Measurements from ENCODE around the gene CFDP1. TPM values are rescaled to one million over a fixed set of nuclear protein-coding genes. Genes with fewer than 3 reads are reported as not detected.

Gene CFDP1
- total RNA-seq (49.6 and 53.8 TPM in 2 replicates), polyA plus RNA-seq (12.0 and 17.8 TPM in 2 replicates), polyA minus RNA-seq (12.9 and 22.5 TPM in 2 replicates), Bru-seq, nascent RNA (percentile 81 among the genes with signal in this experiment), BruChase-seq, experiment 1, labeled RNA remaining after a 6-hour chase (percentile 79 among the genes with signal in this experiment), BruChase-seq, experiment 2, labeled RNA remaining after a 2-hour chase (percentile 80 among the genes with signal in this experiment)
- polyA plus RNA-seq (2011; cell fraction: cytosol; rRNA removed): 43.9 and 46.4 TPM in 2 replicates
- polyA plus RNA-seq (2011; cell fraction: nucleus; rRNA removed): 23.4 and 34.2 TPM in 2 replicates
- 97.2 and 121 TPM in 2 replicates for polyA plus RNA-seq (2012)
- 14.4 TPM for polyA minus RNA-seq (2011; cell fraction: cytosol; rRNA and poly(A)+ RNA removed)
- polyA minus RNA-seq (2011; cell fraction: nucleus; rRNA and poly(A)+ RNA removed): 29.8 and 41.1 TPM in 2 replicates
- long read RNA-seq, transcript CFDP1-201 (7 exons, 1,275 nt): major isoform, 69 of 107 reads
- long read RNA-seq, transcript CFDP1-209 (3 exons, 663 nt): minor isoform, 9 of 107 reads
- long read RNA-seq, partial matches to known transcripts: 7 of 107 reads
- long read RNA-seq, other reads (novel, unspliced or antisense): 16 of 107 reads

DNA sequence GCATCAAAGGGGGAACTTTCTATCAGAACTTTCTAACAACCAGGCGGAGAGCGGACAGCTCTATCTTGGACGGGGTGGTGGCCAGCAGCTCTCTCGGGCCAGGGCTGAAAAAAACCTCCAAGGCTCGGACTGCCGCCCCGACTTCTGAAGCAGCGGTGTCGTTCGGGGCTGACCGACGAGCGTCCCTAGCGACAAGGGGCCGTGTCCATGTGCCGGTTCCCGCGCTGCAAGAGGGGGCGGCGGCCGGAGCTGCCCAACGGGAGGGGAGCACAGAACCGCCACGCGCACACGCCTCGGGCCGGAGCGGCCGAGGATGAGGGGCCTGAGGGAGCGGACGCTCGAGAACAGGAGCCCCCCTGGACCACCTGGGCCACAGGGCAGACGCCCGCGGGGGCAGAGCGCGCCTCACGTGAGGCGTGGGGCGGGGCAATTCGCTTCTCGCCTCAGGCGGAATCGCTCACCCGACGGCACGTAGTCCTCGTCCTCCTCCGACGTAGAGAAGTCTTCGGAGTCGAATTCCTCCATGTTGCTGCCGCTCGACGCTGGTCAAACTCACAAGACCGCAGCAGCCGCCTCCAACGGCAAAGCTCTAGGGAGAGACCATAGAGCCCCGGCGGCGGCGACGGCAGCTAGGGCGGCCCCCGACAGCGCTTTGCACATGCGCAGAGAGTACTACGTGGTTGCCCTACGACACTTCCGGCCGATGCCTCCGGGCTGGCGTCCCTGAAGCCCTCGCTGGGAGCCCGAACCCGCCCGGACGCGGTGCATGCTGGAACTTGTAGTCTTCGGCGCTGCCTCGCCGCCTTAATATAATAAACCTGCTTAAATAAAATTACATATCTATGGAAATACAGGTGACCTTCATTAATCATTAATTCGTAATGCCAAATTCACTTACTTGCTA lies at the start of gene CFDP1:
CFDP1 (minus strand) TSS at position 676 of the 904 bp plus-strand sequence; CDS start at position 525, 151 bp downstream.
- Histone ChIP-seq H3K9me3 (replicated peaks; ENCODE audit: control insufficient read depth, insufficient read depth, low read length) (no peaks in the 10 kb centered on the region), H3K27me3 (ENCODE audit: control insufficient read depth in 2 of 2, insufficient read depth in 2 of 2, low read length in 2 of 2) (no peaks in the 10 kb centered on the region), H4K20me1 (replicated peaks; ENCODE audit: control insufficient read depth, extremely low read depth, insufficient read depth, low read length) (no peaks in the 10 kb centered on the region), H3K4me2 (ENCODE audit: insufficient read depth, low read length) (peak within 1 kb of the TSS; percentile 97), H3K9ac (replicated peaks; ENCODE audit: extremely low read depth, insufficient read depth, low read length) (peak within 1 kb of the TSS; percentile 99), H3K79me2 (ENCODE audit: control insufficient read depth, insufficient read depth, low read length) (peaks cover 22% of the 10 kb centered on the region), H3K4me3 (replicated peaks in 1 of 3; ENCODE audit: insufficient read depth in 1 of 3, low read depth in 1 of 3, low read length in 3 of 3) (peak within 1 kb of the TSS; percentile 37 to 81 (median 72)), H3K4me1 (ENCODE audit: control insufficient read depth, extremely low read depth, insufficient read depth, low read length) (peaks cover 10% of the 10 kb centered on the region), H3K9me1 (replicated peaks; ENCODE audit: control insufficient read depth, extremely low read depth, insufficient read depth, low read length) (no peaks in the 10 kb centered on the region), H2AFZ (ENCODE audit: low read depth, low read length) (peak within 1 kb of the TSS; percentile 93), H3K36me3 (ENCODE audit: control insufficient read depth in 2 of 2, extremely low read depth in 1 of 2, insufficient read depth in 2 of 2, low read length in 2 of 2) (no peaks in the 10 kb centered on the region), H3K27ac (ENCODE audit: insufficient read depth, low read depth, low read length) (peak within 1 kb of the TSS; percentile 91)
- intact Hi-C loops (cut with micrococcal nuclease): loop anchor here (1.0 kb wide), 2 partner anchors 31 to 190 kb away; partner anchors contain the start of genes ADAT1 and TMEM170A
- BruUV-seq (replicated peaks): TSS peak; percentile 46
- FAIRE-seq: peak; percentile 89
- DNase-seq (ENCODE audit: low read depth, low spot score): peak; percentile 94
- ChIA-PET CTCF (interaction anchor here (0.8 to 2.9 kb wide), 13 partner anchors 12 to 331 kb away, joined by 3 to 23 read pairs (median 3); partner anchors contain the start of gene TMEM170A), POLR2A (interaction anchor here (0.6 to 1.3 kb wide), 6 partner anchors 21 to 190 kb away, joined by 3 to 4 read pairs (median 3); partner anchors contain the start of gene ADAT1)
- dilution Hi-C loops (cut with MboI; ENCODE audit: extremely low pct_ligation_motif_present, low sequenced_read_pairs): no loop called here
- TF ChIP-seq FOS (IDR thresholded peaks at IDR 0.05; ENCODE audit: borderline replicate concordance, insufficient read depth, low read length): no peak
- TF ChIP-seq JUN (IDR thresholded peaks at IDR 0.05; ENCODE audit: borderline replicate concordance, insufficient read depth, insufficient read length, low read depth): no peak
- TF ChIP-seq POLR2AphosphoS5 (IDR thresholded peaks at IDR 0.05; ENCODE audit: insufficient read depth, low read depth, low read length): peak; percentile 71
- TF ChIP-seq, protein P1, sequence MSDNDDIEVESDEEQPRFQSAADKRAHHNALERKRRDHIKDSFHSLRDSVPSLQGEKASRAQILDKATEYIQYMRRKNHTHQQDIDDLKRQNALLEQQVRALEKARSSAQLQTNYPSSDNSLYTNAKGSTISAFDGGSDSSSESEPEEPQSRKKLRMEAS (IDR thresholded peaks at IDR 0.05; ENCODE audit: insufficient read depth, insufficient read length): no peak
- TF ChIP-seq POLR2A (IDR thresholded peaks at IDR 0.05; ENCODE audit: low read depth, low read length): peak; percentile 73
